Measurements from ENCODE around the gene FREM3. TPM values are rescaled to one million over a fixed set of nuclear protein-coding genes. Genes with fewer than 3 reads are reported as not detected.
A peak's percentile ranks its signal among the peaks of the same experiment; 100 is the strongest.

Gene FREM3
- total RNA-seq, 6 donors from 2014 or later = 0.11 to 1.5 (median 0.30) TPM; not detected in 2

GRCh38 chr4:143585548-143585947, 114.9 kb downstream of the FREM3 start:
- no peak overlapping the region for H3K4me3 ChIP-seq
- no peaks in the 10 kb centered on the region for H3K27me3 ChIP-seq
- ATAC-seq (ENCODE audit: low FRiP score in 2 of 2) (no peak), DNase-seq (no peak)
- TF ChIP-seq POLR2AphosphoS5 (IDR thresholded peaks at IDR 0.05) = no peak
- no peak for TF ChIP-seq POLR2A (IDR thresholded peaks at IDR 0.05)
- TF ChIP-seq, protein P1, sequence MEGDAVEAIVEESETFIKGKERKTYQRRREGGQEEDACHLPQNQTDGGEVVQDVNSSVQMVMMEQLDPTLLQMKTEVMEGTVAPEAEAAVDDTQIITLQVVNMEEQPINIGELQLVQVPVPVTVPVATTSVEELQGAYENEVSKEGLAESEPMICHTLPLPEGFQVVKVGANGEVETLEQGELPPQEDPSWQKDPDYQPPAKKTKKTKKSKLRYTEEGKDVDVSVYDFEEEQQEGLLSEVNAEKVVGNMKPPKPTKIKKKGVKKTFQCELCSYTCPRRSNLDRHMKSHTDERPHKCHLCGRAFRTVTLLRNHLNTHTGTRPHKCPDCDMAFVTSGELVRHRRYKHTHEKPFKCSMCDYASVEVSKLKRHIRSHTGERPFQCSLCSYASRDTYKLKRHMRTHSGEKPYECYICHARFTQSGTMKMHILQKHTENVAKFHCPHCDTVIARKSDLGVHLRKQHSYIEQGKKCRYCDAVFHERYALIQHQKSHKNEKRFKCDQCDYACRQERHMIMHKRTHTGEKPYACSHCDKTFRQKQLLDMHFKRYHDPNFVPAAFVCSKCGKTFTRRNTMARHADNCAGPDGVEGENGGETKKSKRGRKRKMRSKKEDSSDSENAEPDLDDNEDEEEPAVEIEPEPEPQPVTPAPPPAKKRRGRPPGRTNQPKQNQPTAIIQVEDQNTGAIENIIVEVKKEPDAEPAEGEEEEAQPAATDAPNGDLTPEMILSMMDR (IDR thresholded peaks at IDR 0.05) = no peak
- no peak for TF ChIP-seq EP300 (IDR thresholded peaks at IDR 0.05)
- 89 to 91% methylated on average over 6 of the region's 6 CpGs for WGBS, 2 donors
- H3K36me3 ChIP-seq = no peaks in the 10 kb centered on the region
- H3K4me1 ChIP-seq = no peaks in the 10 kb centered on the region
- peaks cover 0 to 5% (median 0%) of the 10 kb centered on the region in 4 donors for H3K9me3 ChIP-seq
- H3K27ac ChIP-seq = no peak overlapping the region

DNA sequence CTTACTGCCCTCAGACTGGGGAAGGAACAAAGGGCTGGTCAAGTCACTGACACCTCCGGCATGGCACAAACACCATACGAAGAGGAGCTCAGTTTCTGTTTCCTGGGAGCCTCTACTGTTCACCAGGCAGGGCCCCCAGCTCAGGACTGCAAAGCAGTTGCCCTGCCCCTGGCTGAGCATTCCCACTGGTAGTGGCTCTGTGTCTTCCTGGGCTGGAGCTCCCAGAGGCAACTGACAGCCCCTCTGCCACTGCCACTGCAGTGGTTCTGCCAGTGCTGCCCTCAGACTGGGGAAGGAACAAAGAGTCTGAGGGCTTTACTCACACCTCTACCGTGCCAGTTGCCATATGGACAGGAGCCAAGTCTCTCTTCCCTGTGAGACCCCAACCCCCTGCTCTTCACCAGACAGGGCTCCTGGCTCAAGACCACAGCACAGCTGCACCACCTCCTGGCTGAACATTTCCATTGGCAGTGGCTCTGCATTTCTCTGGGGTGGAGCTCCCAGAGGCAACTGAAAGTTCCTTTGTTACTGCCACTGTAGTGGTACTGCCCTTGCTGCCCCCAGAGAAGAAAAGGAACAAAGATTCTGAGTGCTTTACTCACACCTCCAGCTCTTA, 119.0 kb downstream of the FREM3 start:
- DNase-seq = no peak
- Histone ChIP-seq H3K4me3 (no peak overlapping the region), H3K36me3 (no peaks in the 10 kb centered on the region), H3K9me3 (peaks cover 0 to 5% (median 0%) of the 10 kb centered on the region in 4 donors), H3K27ac (no peak overlapping the region), H3K4me1 (no peaks in the 10 kb centered on the region), H3K27me3 (no peaks in the 10 kb centered on the region)
- 69 to 83% methylated on average over 1 to 3 of the region's 3 CpGs for WGBS, 2 donors
- TF ChIP-seq EP300 (IDR thresholded peaks at IDR 0.05) (no peak), POLR2A (IDR thresholded peaks at IDR 0.05) (no peak), POLR2AphosphoS5 (IDR thresholded peaks at IDR 0.05) (no peak)
- TF ChIP-seq, protein P1 (IDR thresholded peaks at IDR 0.05) = no peak
- peak in 1 of 2 donors; percentile 12 for ATAC-seq (ENCODE audit: low FRiP score in 2 of 2)

GRCh38 chr4:143575331-143575730, 125.1 kb downstream of the FREM3 start:
- Histone ChIP-seq H3K36me3 (no peaks in the 10 kb centered on the region), H3K4me1 (no peaks in the 10 kb centered on the region), H3K27ac (no peak overlapping the region), H3K27me3 (no peaks in the 10 kb centered on the region), H3K9me3 (no peaks in the 10 kb centered on the region), H3K4me3 (no peak overlapping the region)
- TF ChIP-seq EP300 (IDR thresholded peaks at IDR 0.05) = no peak
- TF ChIP-seq, protein P1 (IDR thresholded peaks at IDR 0.05) = no peak
- TF ChIP-seq POLR2A (IDR thresholded peaks at IDR 0.05) = no peak
- TF ChIP-seq POLR2AphosphoS5 (IDR thresholded peaks at IDR 0.05) = no peak
- no peak for ATAC-seq (ENCODE audit: low FRiP score in 2 of 2)
- DNase-seq = no peak

- no peak for ATAC-seq (ENCODE audit: low FRiP score in 2 of 2)
- Histone ChIP-seq H3K4me1 (peaks cover 0 to 6% (median 5%) of the 10 kb centered on the region in 4 donors), H3K27me3 (no peaks in the 10 kb centered on the region), H3K4me3 (no peak overlapping the region), H3K36me3 (no peaks in the 10 kb centered on the region), H3K27ac (no peak overlapping the region), H3K9me3 (no peaks in the 10 kb centered on the region)
- TF ChIP-seq EP300 (IDR thresholded peaks at IDR 0.05) = no peak
- TF ChIP-seq, protein P1 (IDR thresholded peaks at IDR 0.05) = no peak
- DNase-seq = no peak
- 75 to 83% methylated on average over 2 of the region's 2 CpGs for WGBS, 2 donors
Observed at GRCh38 chr4:143564472-143564871, 136.0 kb downstream of the FREM3 start.

DNA sequence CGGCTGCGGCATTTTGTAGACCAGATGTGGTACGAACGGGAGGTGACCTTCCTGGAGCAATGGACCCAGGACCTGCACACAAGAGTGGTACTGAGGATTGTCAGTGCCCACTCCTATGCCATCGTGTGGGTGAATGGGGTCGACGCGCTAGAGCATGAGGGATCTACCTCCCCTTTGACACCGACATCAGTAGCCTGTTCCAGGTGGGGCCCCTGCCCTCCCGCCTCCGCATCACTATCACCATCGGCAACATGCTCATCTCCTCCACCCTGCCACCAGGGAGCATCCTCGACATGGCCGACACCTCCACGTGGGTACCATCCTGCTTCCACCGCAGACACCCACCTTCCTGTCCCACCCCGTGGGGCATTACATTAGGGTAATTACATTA, 140.7 kb downstream of the FREM3 start:
- no peak for TF ChIP-seq POLR2A (IDR thresholded peaks at IDR 0.05)
- TF ChIP-seq, protein P1 (IDR thresholded peaks at IDR 0.05) = peak in 1 of 6 experiments; percentile 4
- peaks cover 0 to 6% (median 0%) of the 10 kb centered on the region in 4 donors for H3K36me3 ChIP-seq
- WGBS, 2 donors = 50 to 51% methylated on average over 13 to 17 of the region's 17 CpGs
- H3K4me3 ChIP-seq = peak overlapping the region; percentile 41 to 69 (median 55)
- no peak for DNase-seq
- H3K27ac ChIP-seq = peak overlapping the region in 3 of 4 donors; percentile 23 to 61 (median 31)
- peaks cover 7 to 14% (median 11%) of the 10 kb centered on the region in 4 donors for H3K4me1 ChIP-seq
- no peaks in the 10 kb centered on the region for H3K27me3 ChIP-seq
- H3K9me3 ChIP-seq = no peaks in the 10 kb centered on the region
- peak in 1 of 2 donors; percentile 3 for ATAC-seq (ENCODE audit: low FRiP score in 2 of 2)
